HG03378 (cell line): ENCODE measurements around the gene RBMS3.
"Not testable (repeated sequence)": the region's sequence is repeated elsewhere in the genome, so short reads cannot be mapped to it uniquely, and the experiment has no call there.

ENCODE experiments used
- ATAC-seq: cut with Tn5 transposase; IDR thresholded peaks from one replicate; pipeline ENCODE4 v1.9.1; 2021; ENCODE audit warnings: mild to moderate bottlenecking, moderate library complexity; ENCODE audit not compliant: unreplicated experiment

Gene RBMS3

GRCh38 chr3:29337565-29337964, 56.7 kb downstream of the RBMS3 start:
- no peak for ATAC-seq

- no peak for ATAC-seq
Observed at GRCh38 chr3:29338377-29338776, 57.5 kb downstream of the RBMS3 start.

GRCh38 chr3:29339016-29339833, 58.4 kb downstream of the RBMS3 start:
- no peak for ATAC-seq

- no peak for ATAC-seq
Observed at GRCh38 chr3:29344154-29344553, 63.3 kb downstream of the RBMS3 start.

- no peak for ATAC-seq
Observed at GRCh38 chr3:29344935-29345334, 64.1 kb downstream of the RBMS3 start.

- no peak for ATAC-seq
Observed at GRCh38 chr3:29345516-29346300, 64.8 kb downstream of the RBMS3 start.

GRCh38 chr3:29346828-29347227, 66.0 kb downstream of the RBMS3 start:
- ATAC-seq: no peak

GRCh38 chr3:29347412-29347811, 66.5 kb downstream of the RBMS3 start:
- no peak for ATAC-seq

- ATAC-seq: no peak
Observed at GRCh38 chr3:29348316-29348715, 67.4 kb downstream of the RBMS3 start.

- ATAC-seq: no peak
Observed at GRCh38 chr3:29349049-29349448, 68.2 kb downstream of the RBMS3 start.

GRCh38 chr3:29353807-29354206, 72.9 kb downstream of the RBMS3 start:
- peak; percentile 68 for ATAC-seq

- no peak for ATAC-seq
Observed at GRCh38 chr3:29354894-29355293, 74.0 kb downstream of the RBMS3 start.

GRCh38 chr3:29356062-29356461, 75.2 kb downstream of the RBMS3 start:
- no peak for ATAC-seq

GRCh38 chr3:29360289-29360688, 79.4 kb downstream of the RBMS3 start:
- not testable (repeated sequence) for ATAC-seq

- no peak for ATAC-seq
Observed at GRCh38 chr3:29363110-29363509, 82.2 kb downstream of the RBMS3 start.

- ATAC-seq: no peak
Observed at GRCh38 chr3:29370021-29370420, 89.2 kb downstream of the RBMS3 start.

GRCh38 chr3:29370476-29371420, 89.9 kb downstream of the RBMS3 start:
- no peak for ATAC-seq

GRCh38 chr3:29373131-29373680, 92.3 kb downstream of the RBMS3 start:
- ATAC-seq: no peak

- ATAC-seq: no peak
Observed at GRCh38 chr3:29374226-29374625, 93.4 kb downstream of the RBMS3 start.

- ATAC-seq: no peak
Observed at GRCh38 chr3:29379097-29379496, 98.2 kb downstream of the RBMS3 start.

- no peak for ATAC-seq
Observed at GRCh38 chr3:29381595-29381994, 100.7 kb downstream of the RBMS3 start.
